GM18508 (cell line): ENCODE results near the gene HAND1.
A peak's percentile ranks its signal among the peaks of the same experiment; 100 is the strongest.

Experiments used
- ATAC-seq: cut with Tn5 transposase; IDR thresholded peaks from one replicate; pipeline ENCODE4 v1.9.1; 2021; ENCODE audit warnings: moderate number of reproducible peaks; ENCODE audit not compliant: insufficient read depth, unreplicated experiment

The HAND1 gene

GRCh38 chr5:154506049-154506715, 28.2 kb upstream of the HAND1 start:
- no peak for ATAC-seq

- ATAC-seq = no peak
Measured at GRCh38 chr5:154505567-154505966, 27.5 kb upstream of the HAND1 start.

GRCh38 chr5:154503698-154504039, 25.6 kb upstream of the HAND1 start:
- ATAC-seq = no peak

DNA sequence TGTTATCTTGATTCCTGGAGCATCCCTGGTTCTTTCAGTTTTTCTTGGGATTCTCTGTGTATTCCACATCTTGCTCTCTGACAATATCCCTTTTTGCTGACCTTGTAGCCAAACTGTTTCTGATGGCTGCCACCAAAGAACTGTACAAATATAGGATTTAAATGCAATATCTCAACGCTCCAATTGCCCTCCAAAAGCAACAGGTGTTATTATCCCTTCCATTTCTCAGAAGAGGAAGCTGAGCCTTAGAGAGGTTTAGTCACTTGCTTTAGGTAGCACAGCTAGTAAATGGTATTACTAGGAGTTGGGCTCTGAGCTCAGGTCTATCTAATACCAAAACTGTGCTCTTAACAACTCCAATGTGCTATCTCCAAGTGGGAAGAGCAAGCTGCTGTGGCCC, 24.2 kb upstream of the HAND1 start:
- no peak for ATAC-seq

- no peak for ATAC-seq
Measured at GRCh38 chr5:154501566-154501965, 23.5 kb upstream of the HAND1 start.

DNA sequence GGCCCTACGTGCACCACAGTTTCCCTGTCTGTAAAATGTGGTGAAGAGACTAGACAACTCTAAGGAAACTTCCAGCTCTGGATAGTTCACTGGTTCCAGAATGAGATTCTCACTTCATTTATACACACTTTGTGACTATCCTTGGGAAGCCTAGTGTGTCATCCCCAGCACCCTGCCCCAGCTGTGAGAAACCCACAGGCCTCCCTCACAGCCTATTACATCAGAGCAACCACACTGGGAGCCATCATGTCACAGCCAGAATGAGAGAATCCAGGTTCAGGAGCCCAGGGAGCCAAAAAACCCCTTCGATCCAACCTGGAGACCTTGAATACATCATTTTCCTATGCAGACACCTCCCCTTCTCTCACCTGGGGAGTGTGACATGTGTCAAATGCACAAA, 21.0 kb upstream of the HAND1 start:
- no peak for ATAC-seq

DNA sequence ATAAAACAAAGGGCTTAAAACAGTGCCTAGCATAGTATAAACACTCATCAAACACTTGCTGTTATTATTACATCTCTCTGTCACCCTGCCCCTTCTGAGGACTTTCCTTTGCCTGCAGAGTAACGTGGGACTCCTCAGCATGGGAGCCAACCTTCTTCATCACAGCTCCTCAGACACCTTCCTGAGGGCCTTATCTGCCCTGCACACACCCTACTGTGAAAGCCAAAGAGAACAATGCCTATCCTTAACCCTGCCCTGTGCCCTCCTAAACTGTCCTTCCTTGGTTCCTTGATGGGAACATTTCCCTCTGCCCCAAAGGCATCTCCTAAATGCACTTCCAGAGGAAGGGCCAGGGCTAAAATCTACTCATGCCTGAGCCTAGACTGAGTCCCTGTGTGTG, 20.6 kb upstream of the HAND1 start:
- ATAC-seq = no peak

DNA sequence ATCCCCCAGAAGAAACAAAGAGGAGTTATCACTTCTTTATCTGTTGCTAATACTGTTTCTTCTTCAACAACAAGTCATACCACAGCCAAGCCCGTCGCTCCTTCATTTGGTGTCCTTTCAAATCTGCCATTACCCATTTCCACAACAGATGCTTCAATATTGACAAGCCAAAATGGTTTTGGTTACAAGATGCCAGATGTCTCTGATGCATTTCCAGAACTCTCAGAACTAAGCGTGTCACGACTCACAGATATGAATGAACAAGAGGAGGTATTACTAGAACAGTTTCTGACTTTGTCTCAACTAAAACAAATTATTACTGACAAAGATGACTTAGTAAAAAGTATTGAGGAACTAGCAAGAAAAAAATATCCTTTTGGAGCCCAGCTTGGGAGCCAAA, 16.0 kb upstream of the HAND1 start:
- ATAC-seq = no peak

GRCh38 chr5:154493274-154493673, 15.2 kb upstream of the HAND1 start:
- ATAC-seq = no peak

GRCh38 chr5:154491941-154492340, 13.9 kb upstream of the HAND1 start:
- ATAC-seq = no peak

- peak; percentile 99 for ATAC-seq
Measured at GRCh38 chr5:154487541-154487940, 9.5 kb upstream of the HAND1 start.

DNA sequence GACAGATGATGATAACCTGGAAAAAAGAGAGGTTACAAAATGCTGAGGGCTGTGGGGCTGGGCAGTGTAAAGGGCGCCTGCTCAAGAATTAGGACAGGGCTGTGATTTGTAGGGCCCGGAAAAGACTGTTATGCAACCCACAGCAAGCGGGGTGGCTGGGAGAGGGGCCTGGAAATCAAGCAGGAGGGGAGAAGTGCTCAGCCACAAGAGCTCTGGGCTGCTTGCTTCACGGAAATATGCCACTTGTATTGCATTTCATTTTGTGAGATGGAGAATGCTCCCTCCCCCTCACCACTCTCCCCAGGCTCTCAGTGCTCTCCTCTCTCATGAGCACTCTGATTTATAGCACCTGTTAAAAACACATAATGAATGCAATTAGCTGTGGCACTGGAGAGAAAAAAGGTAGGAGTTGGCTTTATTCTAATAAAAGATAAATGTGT, 8.4 kb upstream of the HAND1 start:
- ATAC-seq = no peak

DNA sequence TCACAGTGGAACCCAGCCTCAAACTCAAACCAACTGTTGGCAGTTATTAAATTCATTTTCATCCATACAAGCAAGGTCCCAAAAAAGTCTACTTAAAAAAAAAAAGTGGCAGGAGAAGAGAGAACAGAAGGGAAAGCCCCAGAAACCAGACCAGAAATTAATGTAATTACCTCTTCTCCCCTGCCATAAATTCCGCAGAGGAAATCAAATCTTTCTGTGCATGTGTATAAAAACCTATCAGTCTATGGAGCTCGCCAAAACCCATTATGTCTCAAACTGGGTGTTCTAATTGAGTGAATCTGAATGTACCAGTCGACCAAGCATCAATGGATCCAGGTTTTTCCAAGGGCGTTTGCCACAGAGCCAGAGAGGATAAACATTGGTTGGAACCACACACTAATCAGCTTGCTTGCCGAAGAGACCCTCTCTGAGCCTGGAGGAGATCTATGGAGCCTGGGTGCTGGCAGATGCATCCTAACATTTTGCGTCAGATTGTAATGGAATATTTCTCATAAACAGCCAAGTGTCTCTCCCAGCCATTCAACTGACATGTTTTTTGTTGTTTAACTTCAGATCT, 7.9 kb upstream of the HAND1 start:
- no peak for ATAC-seq

DNA sequence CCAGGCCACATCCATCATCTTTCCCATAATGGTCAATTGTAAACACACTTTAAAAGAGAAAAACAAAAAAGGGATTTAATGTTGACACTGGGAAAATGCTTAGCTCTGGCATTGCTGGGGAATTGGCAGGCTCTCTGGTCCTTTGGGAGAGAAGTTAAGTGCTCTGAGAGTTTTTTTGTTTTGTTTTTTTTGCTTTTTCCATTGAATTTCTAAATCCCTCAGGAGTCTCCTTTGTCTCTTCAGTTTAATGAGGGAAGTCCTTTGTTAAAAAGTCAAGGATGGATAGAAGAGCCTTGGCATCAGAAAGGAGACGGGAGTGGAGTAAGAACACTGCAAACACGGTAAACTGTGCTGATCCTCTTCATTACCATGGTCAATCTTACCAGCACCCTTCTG, 7.1 kb upstream of the HAND1 start:
- no peak for ATAC-seq

DNA sequence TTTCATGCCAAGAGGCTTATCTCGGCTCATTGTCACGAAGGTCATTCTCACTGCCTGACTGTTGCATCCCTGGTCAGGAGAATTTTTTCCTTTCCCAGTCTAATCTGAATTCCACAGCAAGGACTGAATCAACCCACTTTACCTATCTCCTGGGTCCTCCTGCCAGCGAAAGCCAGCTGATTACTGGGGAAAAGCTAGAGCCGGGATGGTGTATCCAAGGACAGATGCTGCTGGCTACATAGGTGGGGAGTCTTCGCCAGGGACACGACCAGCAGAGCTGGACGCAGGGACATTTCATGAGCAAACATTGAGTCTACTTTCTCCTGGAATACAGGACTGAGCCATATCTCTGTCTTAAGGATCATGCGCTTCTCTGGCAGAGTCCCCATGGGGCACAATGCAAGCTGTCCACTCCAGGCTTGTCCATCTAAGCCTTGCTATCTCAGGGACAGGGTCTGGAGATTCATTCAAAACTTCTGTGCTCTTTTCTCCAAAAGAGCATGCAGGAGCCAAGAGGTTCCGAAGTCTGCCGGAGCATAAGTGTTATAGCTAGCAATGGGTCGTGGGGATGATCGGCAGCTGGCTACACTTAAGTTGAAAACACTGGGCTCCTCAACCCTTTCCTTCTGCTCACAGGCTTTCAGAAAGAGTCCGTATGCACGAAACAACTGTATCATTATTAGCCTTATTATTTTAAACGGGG, 6.5 kb upstream of the HAND1 start:
- no peak for ATAC-seq

DNA sequence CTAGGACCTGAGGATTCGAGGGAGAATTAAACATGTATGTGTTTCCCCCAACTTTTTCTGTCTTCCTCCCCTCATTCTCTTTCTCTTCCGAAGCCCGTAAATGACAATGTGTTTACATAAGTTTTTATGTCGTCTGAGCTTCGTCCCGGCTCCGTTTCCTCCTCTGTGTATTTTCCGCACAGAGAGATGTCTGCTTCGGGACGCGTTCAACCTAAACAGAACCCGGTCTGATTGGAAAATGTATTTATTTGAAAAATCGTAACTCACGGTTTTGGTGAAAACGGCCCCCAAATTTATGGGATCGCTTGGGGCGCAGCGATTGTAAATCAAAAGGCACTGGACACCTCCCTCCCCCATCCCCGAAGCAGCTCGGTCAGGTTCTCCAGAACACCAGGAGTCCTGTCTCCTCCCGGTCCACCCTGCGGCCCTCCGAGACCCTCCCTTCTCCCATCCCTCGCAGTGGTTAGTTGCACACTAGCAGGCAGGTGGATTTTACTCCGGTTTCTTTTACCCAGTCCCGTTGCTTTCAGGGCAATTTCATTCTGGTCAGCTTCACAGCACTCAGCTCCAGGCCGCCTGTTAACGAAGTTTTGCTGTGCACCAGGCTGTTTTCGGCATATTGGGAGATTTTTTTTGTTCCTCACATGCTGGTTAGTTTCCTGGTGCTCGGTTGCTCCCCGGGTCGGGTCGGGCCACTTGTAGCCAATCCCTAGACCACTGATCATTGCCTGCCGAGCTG, 5.8 kb upstream of the HAND1 start:
- no peak for ATAC-seq

DNA sequence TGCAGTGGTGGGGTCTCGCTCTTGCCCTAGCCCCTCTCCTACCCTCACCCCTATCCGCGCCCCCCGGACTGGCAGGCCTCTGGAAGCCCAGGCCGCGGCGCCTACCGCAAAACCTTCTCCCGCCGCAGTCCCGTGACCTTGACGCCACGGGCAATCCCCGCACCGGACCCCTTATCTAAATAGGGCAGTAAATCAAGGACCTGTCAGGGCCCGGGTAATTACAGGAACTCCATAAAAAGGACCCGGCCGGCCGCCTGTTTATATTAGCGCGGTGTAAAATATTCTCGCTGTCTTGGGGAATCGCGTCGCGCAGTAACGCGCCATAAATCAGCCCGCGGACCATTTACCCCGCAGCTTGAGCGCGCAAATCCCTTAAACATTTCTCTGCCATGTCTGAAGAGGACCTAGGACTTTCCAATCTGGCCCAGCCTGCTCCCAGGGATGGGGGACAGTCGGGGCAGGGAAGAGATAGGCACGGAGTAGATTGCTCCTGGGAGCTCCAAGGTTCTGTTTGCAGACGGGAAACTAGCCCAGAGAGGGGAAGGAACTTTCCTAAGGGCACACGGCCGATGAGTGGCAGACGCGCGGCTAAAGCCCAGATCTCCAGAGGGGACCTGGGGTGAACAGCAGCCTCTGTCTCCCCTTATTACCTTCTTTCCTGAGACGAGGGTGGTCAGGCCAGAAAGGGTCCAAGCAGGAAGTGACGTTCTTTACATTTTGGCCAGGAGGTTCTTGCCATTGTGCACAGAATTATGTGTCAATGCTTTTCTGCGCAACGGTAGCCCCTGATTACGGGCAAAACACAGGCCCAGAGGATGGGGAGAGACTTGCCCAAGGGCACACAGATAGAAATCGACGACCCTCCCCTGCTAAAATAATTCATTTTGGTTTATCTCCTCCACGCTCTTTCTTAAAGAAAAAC, 4.8 kb upstream of the HAND1 start:
- ATAC-seq = no peak

DNA sequence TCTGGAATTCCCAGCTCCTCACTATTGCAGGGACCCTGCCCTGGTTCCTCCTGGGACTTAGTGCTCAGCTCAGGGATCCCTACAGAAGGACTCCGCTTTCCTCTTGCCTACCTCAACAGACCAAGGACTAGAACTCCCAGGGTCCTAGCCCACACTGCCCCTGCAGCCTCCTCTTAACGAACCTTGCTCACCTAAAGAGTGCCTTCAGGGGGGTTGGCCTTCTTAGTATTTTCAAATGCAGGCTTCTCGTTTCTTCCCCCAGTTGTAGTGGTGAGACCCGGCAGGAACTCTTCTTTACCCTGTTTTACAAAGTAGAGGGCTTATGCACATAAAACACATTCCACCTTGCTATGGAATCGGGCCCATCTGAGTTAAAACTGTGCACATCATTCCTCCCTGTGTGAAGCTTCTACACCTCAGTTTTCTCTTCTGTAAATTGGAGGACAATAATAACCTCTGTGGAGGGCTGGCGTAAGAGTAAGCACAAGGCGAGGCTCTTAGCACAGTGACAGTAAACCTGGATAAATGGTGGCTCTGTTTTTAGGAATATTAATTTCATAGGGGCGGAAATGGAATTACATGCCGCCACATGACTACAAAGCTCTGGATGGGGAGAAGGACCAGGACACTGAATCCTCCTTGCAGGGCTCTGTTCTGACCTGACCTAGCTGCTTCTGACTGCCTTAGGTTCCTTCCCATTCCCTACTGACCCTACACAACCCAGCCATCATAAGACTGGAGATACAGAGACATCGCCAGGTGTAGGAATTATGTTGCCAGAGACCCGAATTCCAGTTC, 3.8 kb upstream of the HAND1 start:
- ATAC-seq = no peak

GRCh38 chr5:154480847-154481246, 2.8 kb upstream of the HAND1 start:
- no peak for ATAC-seq
